ENCODE measurements around the gene ADAMTSL3. TPM values are rescaled to one million over a fixed set of nuclear protein-coding genes. Genes with fewer than 3 reads are reported as not detected.

The ADAMTSL3 gene
- total and polyA plus RNA-seq, 2 of the 8 experiments (the other 6 are each of a cell fraction or from before 2014, with no cell fraction given) = 0.35 to 1.4 TPM

GRCh38 chr15:83690676-83691075 is 36.8 kb downstream of the ADAMTSL3 start:
- H3K27ac ChIP-seq (ENCODE audit: low read depth, low read length) = no peak overlapping the region
- TF ChIP-seq HDAC6 (IDR thresholded peaks at IDR 0.05; ENCODE audit: low read depth, low read length) (no peak), BRCA1 (IDR thresholded peaks at IDR 0.05; ENCODE audit: low read depth, low read length) (no peak), CTBP2 (IDR thresholded peaks at IDR 0.05; ENCODE audit: borderline replicate concordance, insufficient read depth, insufficient read length, low read length) (no peak), JUN (IDR thresholded peaks at IDR 0.05; ENCODE audit: low read depth, low read length) (no peak), E2F6 (IDR thresholded peaks at IDR 0.05) (no peak)

More at GRCh38 chr15:83690676-83691075, 36.8 kb downstream of the ADAMTSL3 start:
- no peak overlapping the region for H2BK120ac ChIP-seq (replicated peaks; ENCODE audit: low read depth, low read length)
- no peak overlapping the region for H2BK15ac ChIP-seq (ENCODE audit: low read length)
- H3K18ac ChIP-seq (ENCODE audit: extremely low read depth, low read length) = no peak overlapping the region
- no peak overlapping the region for H3K4me3 ChIP-seq (ENCODE audit: extremely low read depth in 1 of 4, insufficient read depth in 2 of 4, low read depth in 3 of 4, low read length in 4 of 4)
- no peaks in the 10 kb centered on the region for H3K36me3 ChIP-seq (ENCODE audit: control insufficient read depth in 2 of 4, insufficient read depth in 4 of 4, low read length in 3 of 4)
- peaks cover 0 to 2% of the 10 kb centered on the region in 2 experiments for H4K20me1 ChIP-seq (replicated peaks in 1 of 2; ENCODE audit: control insufficient read depth in 1 of 2, insufficient read depth in 2 of 2, low read length in 2 of 2)
- H3K4ac ChIP-seq (replicated peaks; ENCODE audit: insufficient read length, low read depth, low read length) = no peak overlapping the region
- H4K8ac ChIP-seq (ENCODE audit: extremely low read depth, insufficient read depth, low read length) = no peak overlapping the region
- H3K27me3 ChIP-seq (replicated peaks in 1 of 4; ENCODE audit: control insufficient read depth in 3 of 4, extremely low read depth in 1 of 4, insufficient read depth in 3 of 4, low read length in 3 of 4) = no peaks in the 10 kb centered on the region
- ChIA-PET CTCF (ENCODE audit: partially characterized antibody) (interaction anchor here (0.9 kb wide), 1 partner anchor 12 kb away, joined by 3 read pairs; no protein-coding TSS in a partner anchor), POLR2A (ENCODE audit: partially characterized antibody) (no interaction called here)
- no peak overlapping the region for H3K4me2 ChIP-seq (ENCODE audit: insufficient read depth in 1 of 2, low read depth in 2 of 2, low read length in 2 of 2)
- H3K14ac ChIP-seq (ENCODE audit: insufficient read length) = no peak overlapping the region
- peaks cover 3 to 14% (median 6%) of the 10 kb centered on the region in 4 experiments; a peak in 6 of 7 replicates for H3K4me1 ChIP-seq (replicated peaks in 1 of 4; ENCODE audit: control insufficient read depth in 3 of 4, insufficient read depth in 4 of 4, low read length in 3 of 4)
- no peak overlapping the region for H2AK5ac ChIP-seq (ENCODE audit: low read depth, low read length)
- H4K91ac ChIP-seq (replicated peaks; ENCODE audit: insufficient read length, low read length) = no peak overlapping the region
- H3K79me2 ChIP-seq (ENCODE audit: control insufficient read depth in 1 of 2, insufficient read depth in 2 of 2, low read length in 2 of 2) = no peaks in the 10 kb centered on the region
- no peak overlapping the region for H2BK12ac ChIP-seq (ENCODE audit: low read depth, low read length)
- no peak overlapping the region for H3K9ac ChIP-seq (replicated peaks in 1 of 4; ENCODE audit: extremely low read depth in 1 of 4, low read depth in 3 of 4, low read length in 3 of 4)
- no peak overlapping the region for H3K56ac ChIP-seq (replicated peaks; ENCODE audit: insufficient read length, low read depth, low read length)
- DNase-seq (ENCODE audit: low read depth in 1 of 2, low spot score in 2 of 2) (no peak), FAIRE-seq (no peak)
- 95% methylated on average over 4 of the region's 4 CpGs; no CpG with 5 or more reads in 1 of the 2 experiments for WGBS, 2 experiments (ENCODE audit: extremely low coverage in 1 of 2, insufficient coverage in 1 of 2, insufficient read length in 1 of 2, insufficient replicate concordance in 2 of 2, low coverage in 1 of 2, low lambda C conversion rate in 2 of 2, missing lambda C conversion rate in 1 of 2)
- H3K23me2 ChIP-seq (ENCODE audit: low read depth, low read length) = peaks cover 5% of the 10 kb centered on the region; the same call in 1 of the 2 replicates
- H3K23ac ChIP-seq (ENCODE audit: insufficient read length) = no peak overlapping the region
- no peak overlapping the region for H4K5ac ChIP-seq (ENCODE audit: insufficient read length, low read depth, low read length)
- no peak overlapping the region for H2BK5ac ChIP-seq (ENCODE audit: low read depth, low read length)
- no peak overlapping the region for H2BK20ac ChIP-seq (ENCODE audit: low read length)
- H2AFZ ChIP-seq (ENCODE audit: low read length) = no peak overlapping the region
- no peaks in the 10 kb centered on the region for H3K79me1 ChIP-seq (ENCODE audit: low read depth, low read length)
- no peaks in the 10 kb centered on the region for H3K9me3 ChIP-seq (ENCODE audit: insufficient read depth in 2 of 2, low read depth in 1 of 2, low read length in 1 of 2)
